HG02973 (cell line): ENCODE data around the gene LCLAT1.

Experiments used
- ATAC-seq: cut with Tn5 transposase; IDR thresholded peaks from one replicate; pipeline ENCODE4 v1.9.1; 2021; ENCODE audit warnings: moderate library complexity; ENCODE audit not compliant: unreplicated experiment

LCLAT1 gene

GRCh38 chr2:30689496-30690125, 242.6 kb downstream of the LCLAT1 start:
- no peak for ATAC-seq

GRCh38 chr2:30690126-30690561, 243.1 kb downstream of the LCLAT1 start:
- no peak for ATAC-seq

GRCh38 chr2:30691091-30691947, 244.3 kb downstream of the LCLAT1 start:
- ATAC-seq = no peak

- no peak for ATAC-seq
Measured at GRCh38 chr2:30691948-30692828, 245.1 kb downstream of the LCLAT1 start.

- ATAC-seq = no peak
Measured at GRCh38 chr2:30692829-30693275, 245.8 kb downstream of the LCLAT1 start.
